Measurements from ENCODE around the gene TSPAN17. TPM values are rescaled to one million over a fixed set of nuclear protein-coding genes. Genes with fewer than 3 reads are reported as not detected.

The TSPAN17 gene
- total and polyA plus RNA-seq, 10 of the 15 experiments (the other 5 are each of a cell fraction or from before 2014, with no cell fraction given): 0.24 to 17.1 (median 10.4) TPM

- TF ChIP-seq CBX3 (IDR thresholded peaks at IDR 0.05; ENCODE audit: borderline replicate concordance, low read depth): no peak
- TF ChIP-seq RCOR1 (conservative IDR thresholded peaks at IDR 0.05; ENCODE audit: low read depth, low read length): no peak
- TF ChIP-seq SRF (IDR thresholded peaks at IDR 0.05; ENCODE audit: low read depth in 2 of 2, low read length in 2 of 2): no peak
- TF ChIP-seq CREM (IDR thresholded peaks at IDR 0.05; ENCODE audit: low read depth): no peak
- TF ChIP-seq SMAD5 (IDR thresholded peaks at IDR 0.05; ENCODE audit: low read depth): no peak
- TF ChIP-seq SREBF1 (IDR thresholded peaks at IDR 0.05; ENCODE audit: low read length): no peak
These were observed 616 bp upstream of the TSPAN17 start (continued) for GRCh38 chr5:176646707-176647029.

- DNase-seq (ENCODE audit: low read depth, low spot score): no peak
- ATAC-seq: no peak
- no peak for FAIRE-seq
- no TSS peak for BruUV-seq (replicated peaks)
- intact Hi-C loops (cut with micrococcal nuclease; ENCODE audit: unreplicated experiment): loop anchor here (5.0 to 10.0 kb wide), 2 partner anchors 76 to 233 kb away; partner anchors contain the start of gene CLTB
- H3K4me3 ChIP-seq: peak overlapping the region; percentile 88
- no peaks in the 10 kb centered on the region for H3K79me2 ChIP-seq (ENCODE audit: control insufficient read depth, insufficient read depth, low read length)
- no peaks in the 10 kb centered on the region for H4K20me1 ChIP-seq (ENCODE audit: control insufficient read depth, insufficient read depth)
- no peaks in the 10 kb centered on the region for H3K36me3 ChIP-seq (ENCODE audit: control insufficient read depth in 2 of 2, insufficient read depth in 2 of 2, low read length in 1 of 2)
- H2AFZ ChIP-seq (ENCODE audit: control insufficient read depth, low read depth, low read length): peak overlapping the region; percentile 78
- RAD21 ChIA-PET (ENCODE audit: unreplicated experiment): interaction anchor here (0.8 to 2.7 kb wide), 2 partner anchors 12 to 111 kb away, joined by 8 to 20 read pairs; partner anchors contain the start of gene RNF44
- H3K4me2 ChIP-seq (ENCODE audit: control insufficient read depth, insufficient read depth): peak overlapping the region; percentile 51
- H3K9me3 ChIP-seq (replicated peaks; ENCODE audit: control insufficient read depth, insufficient read depth, low read length): no peaks in the 10 kb centered on the region
- SMC1A ChIA-PET (ENCODE audit: uncharacterized antibody, unreplicated experiment): interaction anchor here (1.5 to 2.1 kb wide), 2 partner anchors 13 to 233 kb away, joined by 3 to 7 read pairs; no protein-coding TSS in a partner anchor
- H3K4me1 ChIP-seq (ENCODE audit: control insufficient read depth, insufficient read depth, low read length): peaks cover 29% of the 10 kb centered on the region
- TF ChIP-seq NBN (IDR thresholded peaks at IDR 0.05) (no peak), CTCF (IDR thresholded peaks at IDR 0.05 in 2 of 3, conservative IDR thresholded peaks at IDR 0.05 in 1 of 3; ENCODE audit: control insufficient read depth in 2 of 3, extremely low read depth in 1 of 3, insufficient read depth in 1 of 3, low read depth in 3 of 3, low read length in 3 of 3) (no peak), NFYB (IDR thresholded peaks at IDR 0.05; ENCODE audit: insufficient read depth, low read depth, low read length) (no peak), YY1 (IDR thresholded peaks at IDR 0.05; ENCODE audit: low read depth, low read length) (no peak), RUNX3 (IDR thresholded peaks at IDR 0.05; ENCODE audit: low read length) (no peak), NFYA (IDR thresholded peaks at IDR 0.05; ENCODE audit: borderline replicate concordance, low read depth, low read length) (no peak), PKNOX1 (IDR thresholded peaks at IDR 0.05) (no peak), KLF5 (IDR thresholded peaks at IDR 0.05; ENCODE audit: partially characterized antibody) (no peak), RELA (IDR thresholded peaks at IDR 0.05; ENCODE audit: borderline replicate concordance, partially characterized antibody) (no peak), YBX1 (IDR thresholded peaks at IDR 0.05) (no peak), POU2F2 (IDR thresholded peaks at IDR 0.05; ENCODE audit: borderline replicate concordance, low read depth, low read length) (no peak), SMARCA5 (IDR thresholded peaks at IDR 0.05) (no peak)
- H3K27me3 ChIP-seq (replicated peaks in 1 of 2; ENCODE audit: control insufficient read depth in 2 of 2, insufficient read depth in 2 of 2, low read length in 1 of 2): no peaks in the 10 kb centered on the region
- POLR2A ChIA-PET: interaction anchor here (0.5 to 1.4 kb wide), 4 partner anchors 13 to 376 kb away, joined by 3 to 5 read pairs (median 4); partner anchors contain the start of gene RNF44
- peak overlapping the region; percentile 83 for H3K9ac ChIP-seq (ENCODE audit: control insufficient read depth, insufficient read depth, low read length)
- CTCF ChIA-PET: interaction anchor here (1.0 to 3.4 kb wide), 4 partner anchors 10 to 74 kb away, joined by 8 to 19 read pairs (median 14); no protein-coding TSS in a partner anchor
- no peak overlapping the region for H3K27ac ChIP-seq (ENCODE audit: control insufficient read depth, insufficient read depth)
- in situ Hi-C loops (cut with MboI): no loop called here
- 36% methylated on average over 18 of the region's 20 CpGs for WGBS (ENCODE audit: insufficient coverage, insufficient replicate concordance, low lambda C conversion rate, missing lambda C conversion rate)
These were observed 674 bp downstream of the TSPAN17 start for GRCh38 chr5:176647843-176648473.
